SK-MEL-5 (cell line): Measurements from ENCODE around the gene FBXO36. TPM values are rescaled to one million over a fixed set of nuclear protein-coding genes. Genes with fewer than 3 reads are reported as not detected.
"Not testable (repeated sequence)": the region's sequence is repeated elsewhere in the genome, so short reads cannot be mapped to it uniquely, and the experiment has no call there.

ENCODE experiments used
- DNase-seq: peaks from one replicate; pipeline ENCODE4 v3.0.0-alpha.2; 2016; ENCODE audit warnings: low read depth, low spot score
- in situ Hi-C: cut with HindIII; loops from 2 replicates; pipeline ENCODE4 v1.10.0; 2016; ENCODE audit warnings: low sequenced_read_pairs, high pct_unique_total_duplicates, low pct_unique_long_range_greater_than_20kb
- total RNA-seq: library from RNA; depleted of rRNA; stranded (reverse); fragments of >200 nt; shearing (Covaris generic); gene quantifications from 2 replicates; pipeline ENCODE4 v1.2.3, GENCODE V29; 2014

The FBXO36 gene
- total RNA-seq, 1 experiment from 2014 or later = 0.45 TPM

DNA sequence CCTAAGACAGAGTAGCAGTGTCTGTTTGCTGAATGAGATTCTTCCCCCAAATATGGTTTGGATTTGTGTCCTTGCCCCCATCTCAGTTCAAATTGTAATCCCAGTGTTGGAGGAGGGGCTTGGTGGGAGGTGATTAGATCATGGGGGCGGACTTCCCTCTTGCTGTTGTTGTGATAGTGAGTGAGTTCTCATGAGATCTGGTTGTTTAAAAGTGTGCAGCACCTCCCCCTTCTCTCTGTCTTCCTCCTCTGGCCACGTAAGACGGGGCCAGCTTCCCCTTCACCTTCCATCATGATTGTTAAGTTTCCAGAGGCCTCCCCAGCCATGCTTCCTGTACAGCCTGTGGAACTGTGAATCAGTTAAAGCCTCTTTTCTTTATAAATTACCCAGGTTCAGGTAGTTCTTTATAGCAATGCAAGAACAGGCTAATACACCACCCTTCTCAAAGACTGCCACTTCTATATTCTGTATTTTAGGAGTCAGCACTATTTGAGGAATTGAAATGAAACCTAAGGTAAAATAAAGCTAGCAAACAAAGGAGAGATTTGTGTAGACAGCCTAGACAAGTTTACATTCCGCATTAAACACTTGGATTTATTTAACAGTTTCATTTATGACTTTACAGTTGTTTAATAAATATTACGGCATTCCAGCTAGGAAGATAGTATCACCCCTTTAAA is 21.6 kb downstream of the FBXO36 start:
- DNase-seq = no peak
- in situ Hi-C loops = no loop called here

DNA sequence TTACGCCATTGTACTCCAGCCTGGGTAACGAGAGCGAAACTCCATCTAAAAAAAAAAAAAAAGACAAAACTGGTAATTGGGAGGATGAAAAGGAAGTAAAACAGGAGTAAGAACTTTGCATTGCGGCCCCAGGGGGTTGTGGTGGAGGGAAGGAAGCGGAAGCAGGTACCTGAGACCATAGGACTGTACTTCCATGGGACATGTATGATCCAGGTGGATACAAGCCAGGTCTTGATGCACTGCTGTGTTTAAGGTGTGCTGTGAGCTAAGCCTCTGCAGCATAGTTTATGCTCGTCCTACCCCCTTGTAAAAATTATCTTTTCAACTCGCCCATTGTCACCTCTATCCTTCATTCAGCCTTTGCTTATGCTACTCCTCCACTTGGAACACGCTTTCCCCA is 23.7 kb downstream of the FBXO36 start:
- DNase-seq = no peak
- in situ Hi-C loops = no loop called here

DNA sequence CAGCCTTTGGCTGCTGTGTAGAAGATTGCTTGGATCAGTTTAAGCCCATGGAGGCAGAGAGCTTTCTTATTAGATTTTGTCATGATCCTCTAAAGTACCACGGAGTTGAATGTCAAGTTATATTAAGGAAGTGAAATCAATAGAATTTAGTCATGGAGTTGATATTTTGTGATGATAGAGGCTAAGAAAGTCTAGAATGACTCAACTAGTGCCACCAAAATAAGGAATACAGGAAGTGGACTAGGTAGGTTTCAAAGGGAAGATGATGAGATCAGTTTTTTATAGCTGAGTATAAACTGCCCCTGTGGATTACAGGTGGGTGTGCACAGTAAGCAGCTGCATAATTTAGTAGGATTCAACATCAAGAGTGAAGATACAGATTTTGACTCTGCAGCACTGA is 25.2 kb downstream of the FBXO36 start:
- in situ Hi-C loops = no loop called here
- DNase-seq = no peak

DNA sequence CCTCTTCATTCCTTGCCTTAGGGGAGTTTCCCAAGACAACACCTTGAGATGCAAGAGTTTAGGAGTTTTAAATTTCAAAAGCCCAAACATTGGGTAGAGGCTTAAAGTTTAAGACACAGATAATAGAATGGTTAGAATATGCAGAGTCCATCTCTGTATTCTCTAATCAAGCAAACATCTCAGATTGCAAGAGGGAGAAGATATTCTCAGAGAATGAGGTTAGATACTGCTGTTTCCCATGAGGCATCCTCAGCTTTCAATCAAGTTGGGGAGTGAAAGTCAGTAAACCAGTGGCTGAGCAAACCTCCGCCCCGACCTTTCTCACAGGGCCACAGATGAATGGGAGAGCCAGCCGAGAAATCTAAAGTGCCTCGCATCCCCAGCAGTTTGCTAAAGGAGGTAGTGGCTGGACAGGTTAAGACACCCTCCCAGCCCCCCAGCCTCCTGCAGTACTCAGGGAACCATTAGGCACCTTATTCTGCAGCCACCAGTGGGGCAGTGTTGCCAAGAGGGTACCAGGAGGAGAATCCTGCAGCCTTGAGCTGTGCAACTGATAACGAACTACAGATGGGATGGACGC is 30.0 kb downstream of the FBXO36 start:
- in situ Hi-C loops = no loop called here
- DNase-seq = no peak

DNA sequence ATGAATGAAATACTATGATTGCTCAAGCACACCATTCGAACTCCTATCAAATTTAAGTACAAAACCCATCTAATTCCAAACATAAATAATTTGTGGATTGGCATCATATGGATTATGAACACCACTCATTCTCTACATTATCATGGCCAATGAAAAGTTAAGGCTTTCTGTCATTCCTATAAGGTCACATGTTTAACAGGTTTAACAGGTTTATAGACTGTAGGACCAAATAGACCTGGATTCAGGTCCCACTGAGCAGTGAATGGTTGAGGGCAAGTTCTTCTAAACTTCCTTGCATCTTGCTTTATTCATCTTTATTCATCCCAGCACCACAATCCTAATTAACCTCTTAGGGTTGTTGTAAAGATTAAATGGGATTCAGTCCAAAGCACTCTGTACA is 33.4 kb downstream of the FBXO36 start:
- DNase-seq = no peak
- in situ Hi-C loops = no loop called here

DNA sequence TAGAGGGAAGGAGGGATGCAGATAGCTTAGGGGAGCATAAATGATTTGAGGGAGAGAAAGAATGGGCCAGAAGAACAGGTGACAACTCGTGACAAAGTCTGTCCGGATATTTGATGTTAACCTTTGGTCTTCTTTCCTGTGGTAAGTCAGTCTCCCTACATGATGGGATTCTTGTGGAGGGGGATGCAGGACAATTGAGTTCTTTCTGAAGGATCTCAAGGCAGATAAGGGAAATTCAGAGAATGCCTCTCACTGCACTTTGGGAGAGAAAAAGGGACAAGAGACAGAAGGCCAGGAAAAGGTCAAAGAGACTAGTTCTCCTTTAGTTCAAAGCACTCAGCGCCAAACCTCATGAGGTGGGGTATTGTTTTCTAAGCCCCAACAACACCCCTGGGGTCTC is 34.2 kb downstream of the FBXO36 start:
- in situ Hi-C loops = no loop called here
- DNase-seq = no peak

DNA sequence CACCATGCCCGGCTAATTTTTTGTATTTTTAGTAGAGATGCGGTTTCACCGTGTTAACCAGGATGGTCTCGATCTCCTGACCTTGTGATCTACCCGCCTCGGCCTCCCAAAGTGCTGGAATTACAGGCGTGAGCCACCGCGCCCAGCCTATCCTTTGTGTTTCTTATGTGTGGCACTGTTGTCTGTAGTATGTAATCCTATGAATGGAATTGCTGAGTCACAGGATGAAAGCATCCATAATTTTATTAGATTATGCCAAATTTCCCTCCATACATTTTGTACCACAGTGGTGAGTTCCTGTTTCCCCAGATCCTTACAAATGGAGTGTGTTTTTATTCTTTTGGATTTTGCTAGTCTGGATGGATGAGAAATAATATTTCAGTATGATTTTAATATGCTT is 41.3 kb downstream of the FBXO36 start:
- in situ Hi-C loops, DNase-seq: not testable (repeated sequence)

DNA sequence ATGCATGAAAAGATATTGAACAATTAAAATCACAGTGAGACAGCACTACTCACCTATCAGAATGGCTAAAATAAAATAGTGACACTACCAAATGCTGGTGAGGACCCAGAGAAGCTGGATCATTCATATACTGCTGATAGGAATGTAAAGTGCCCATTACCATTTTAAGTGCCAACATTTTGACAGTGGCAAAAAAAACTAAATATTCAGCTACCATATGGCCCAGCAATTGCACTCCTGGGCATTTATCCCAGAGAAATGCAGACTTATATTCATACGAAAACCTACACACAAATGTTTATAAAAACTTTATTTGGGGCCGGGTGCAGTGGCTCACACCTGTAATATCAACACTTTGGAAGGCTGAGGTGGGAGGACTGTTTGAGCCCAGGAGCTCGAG is 47.6 kb downstream of the FBXO36 start:
- no peak for DNase-seq
- in situ Hi-C loops = no loop called here

DNA sequence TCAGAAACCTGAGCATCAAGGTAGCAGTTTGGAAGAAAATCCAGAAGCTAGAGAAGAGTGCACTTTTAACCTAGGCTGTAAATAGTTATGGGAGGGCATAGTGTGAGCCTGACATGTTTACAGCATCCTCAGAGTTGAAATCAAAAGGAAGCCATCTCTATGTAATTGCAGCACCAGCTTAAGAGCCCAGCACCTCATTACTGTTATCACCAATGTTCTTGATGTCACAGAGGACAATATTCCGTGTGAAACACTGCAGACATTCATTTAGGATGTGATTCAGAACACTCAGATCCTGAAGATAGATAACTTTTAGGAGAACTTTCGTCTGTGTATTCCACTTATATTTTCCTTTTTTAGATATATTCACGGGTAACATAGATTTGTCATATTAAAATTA is 48.1 kb downstream of the FBXO36 start:
- in situ Hi-C loops = no loop called here
- DNase-seq = no peak

DNA sequence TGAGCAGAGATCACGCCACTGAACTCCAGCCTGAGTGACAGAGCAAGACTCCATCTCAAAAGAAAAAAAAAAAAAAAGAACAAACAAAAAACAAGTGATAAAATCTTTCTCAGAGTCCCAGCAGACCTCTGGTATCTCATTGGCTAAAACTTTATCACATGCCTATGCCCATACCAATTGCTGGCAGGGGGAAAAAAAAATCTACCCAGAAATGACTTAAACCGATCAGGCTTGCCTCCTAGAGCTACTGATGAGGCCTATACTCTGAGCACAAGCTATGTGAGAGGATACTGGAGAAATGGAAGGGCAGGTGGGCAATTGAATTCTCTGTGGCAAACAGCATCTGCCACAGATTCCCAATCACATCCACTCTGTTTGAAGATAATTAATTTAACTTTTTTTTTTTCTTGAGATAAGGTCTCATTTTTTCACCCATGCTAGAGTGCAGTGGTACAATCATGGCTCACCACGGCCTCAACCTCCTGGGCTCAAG is 49.0 kb downstream of the FBXO36 start:
- DNase-seq = no peak
- in situ Hi-C loops = no loop called here

DNA sequence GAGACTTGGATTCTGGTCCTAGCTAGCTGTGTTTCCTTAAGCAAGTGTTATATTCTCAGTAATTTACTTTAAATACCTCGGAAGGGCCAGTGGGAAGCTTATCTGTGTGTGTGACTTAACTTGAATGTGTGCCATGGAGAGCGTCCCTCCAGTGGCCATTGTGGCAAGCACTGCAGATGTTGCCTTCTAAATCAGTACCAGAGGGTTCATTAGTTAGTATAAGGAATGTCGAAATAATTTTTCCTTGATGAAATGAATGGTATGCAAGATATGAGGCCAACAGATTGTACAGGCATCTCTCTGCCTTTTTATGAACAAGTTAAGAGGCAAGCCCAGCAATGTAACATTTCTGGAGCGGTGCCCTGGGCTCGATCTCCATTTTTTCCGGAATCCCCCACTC is 52.0 kb downstream of the FBXO36 start:
- in situ Hi-C loops = no loop called here
- DNase-seq = no peak

DNA sequence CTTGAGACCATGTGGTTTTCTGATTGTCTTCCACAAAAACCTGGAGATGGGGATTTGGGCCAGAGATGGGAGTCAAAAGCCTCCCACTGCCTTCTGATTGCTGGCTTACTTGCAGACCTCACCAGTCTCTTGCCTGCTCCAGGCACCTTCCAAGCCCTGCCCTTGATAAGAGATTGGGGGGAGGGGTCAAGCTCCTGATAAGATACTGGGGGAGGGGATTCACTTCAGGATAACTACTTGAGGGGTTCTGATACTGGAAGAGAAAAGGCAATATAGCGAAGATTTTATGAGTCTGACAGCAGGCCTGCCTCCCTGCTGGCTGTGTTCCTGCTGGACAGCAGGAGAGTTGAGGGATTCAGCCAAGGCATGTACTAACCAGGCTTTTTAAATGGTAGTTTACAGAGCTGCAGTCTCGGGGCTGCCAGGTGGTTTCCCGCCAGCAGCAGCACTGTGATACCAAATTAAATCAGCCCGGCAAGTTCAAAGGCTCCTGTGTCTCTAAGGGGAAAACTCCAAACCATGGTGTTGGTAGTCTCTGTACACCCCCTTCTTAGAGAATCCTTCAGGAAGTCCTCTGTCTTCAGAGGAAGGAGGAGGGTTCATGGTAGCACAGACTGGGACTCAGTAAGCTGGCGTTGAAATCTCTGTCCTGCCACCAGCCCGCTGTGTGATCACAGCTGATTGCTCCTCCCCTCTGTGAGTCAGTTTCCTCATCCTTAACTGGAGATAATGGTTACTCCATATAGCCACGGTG is 58.3 kb downstream of the FBXO36 start:
- DNase-seq = no peak
- in situ Hi-C loops = no loop called here

DNA sequence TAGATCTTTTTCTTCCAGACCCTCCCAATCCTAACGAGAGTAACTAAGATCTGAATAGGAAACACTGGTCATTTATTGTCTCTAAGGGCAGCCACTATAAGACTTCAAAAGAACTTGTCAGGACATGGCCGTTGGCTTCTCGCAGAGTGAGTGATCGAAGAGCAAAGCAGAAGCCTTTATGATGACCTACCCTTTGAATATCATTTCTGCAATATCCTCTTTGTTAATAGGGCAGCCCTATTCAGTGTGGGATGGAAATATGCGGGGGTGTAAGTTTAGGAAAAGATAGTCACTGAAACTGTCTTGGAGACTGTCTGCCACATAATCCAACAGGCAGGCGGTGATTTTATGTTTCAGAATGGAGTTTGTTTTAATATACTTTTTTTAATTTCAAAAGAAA is 70.9 kb downstream of the FBXO36 start:
- in situ Hi-C loops = no loop called here
- DNase-seq = no peak

DNA sequence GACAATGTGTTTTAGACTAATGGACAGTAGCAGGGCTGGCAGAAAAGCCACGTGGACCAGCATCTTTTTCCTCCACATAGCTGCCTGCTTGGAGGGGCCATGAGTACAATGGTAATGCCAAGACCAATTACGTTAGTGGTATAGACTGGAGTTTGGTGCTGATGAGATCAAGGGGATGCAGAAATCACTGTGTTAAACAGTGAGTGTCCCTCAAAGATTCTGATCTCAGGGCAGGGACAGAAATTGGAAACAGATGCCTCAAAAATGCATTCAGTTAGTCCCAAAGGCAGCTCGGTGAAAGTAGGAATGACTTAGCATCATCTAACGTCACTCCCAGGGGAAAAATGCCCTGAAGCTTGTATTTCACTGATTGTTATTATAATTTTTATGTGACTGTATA is 74.0 kb downstream of the FBXO36 start:
- in situ Hi-C loops = no loop called here
- DNase-seq = no peak

DNA sequence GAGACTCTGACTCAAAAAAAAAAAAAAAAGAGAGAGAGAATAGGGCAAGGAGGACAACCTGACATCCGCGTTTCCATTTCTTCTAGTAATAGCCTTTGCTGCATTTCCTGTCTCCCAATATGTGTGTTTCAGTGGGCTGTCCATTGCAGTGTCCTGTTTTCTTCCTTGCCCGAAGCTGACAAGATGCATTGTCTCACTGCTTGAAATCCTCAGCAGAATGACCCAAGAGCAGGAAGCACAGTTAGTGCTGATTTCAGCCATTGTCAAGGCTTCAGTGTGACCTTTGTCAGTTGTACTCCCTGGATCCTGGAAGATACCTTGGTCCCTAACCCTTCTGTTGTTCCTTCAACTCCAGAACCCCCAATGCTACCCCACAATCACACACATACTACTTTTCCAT is 75.3 kb downstream of the FBXO36 start:
- no peak for DNase-seq
- in situ Hi-C loops = no loop called here

DNA sequence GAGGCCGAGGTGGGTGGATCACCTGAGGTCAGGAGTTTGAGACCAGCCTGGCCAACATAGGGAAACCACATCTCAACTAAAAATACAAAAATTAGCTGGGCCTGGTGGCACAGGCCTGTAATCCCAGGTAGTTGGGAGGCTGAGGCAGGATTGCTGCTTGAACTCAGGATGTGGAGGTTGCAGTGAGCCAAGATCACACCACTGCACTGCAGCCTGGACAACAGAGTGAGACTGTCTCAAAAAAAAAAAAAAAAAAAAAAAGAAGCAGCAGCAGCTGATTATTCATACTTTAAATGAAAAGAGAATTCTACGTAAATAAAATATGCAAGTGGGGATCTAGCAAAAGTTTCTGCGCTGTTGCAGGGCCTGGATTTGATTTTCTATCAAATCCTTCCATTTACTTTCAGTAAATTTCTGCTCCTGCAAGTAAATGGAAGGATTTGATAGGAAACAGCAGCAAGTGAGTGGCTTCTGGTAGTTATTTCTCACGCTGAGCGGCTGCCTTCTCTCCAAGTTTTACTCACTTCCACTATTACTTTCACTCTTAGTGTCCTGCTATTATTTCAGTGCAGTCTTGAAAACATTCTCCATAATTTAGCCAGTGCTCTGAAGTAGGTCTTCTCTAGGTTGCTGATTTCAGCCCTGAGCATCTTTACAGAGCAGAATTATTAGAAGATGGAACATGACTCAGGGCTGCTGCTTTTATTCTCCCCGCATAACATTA is 78.0 kb downstream of the FBXO36 start:
- DNase-seq = no peak
- in situ Hi-C loops = no loop called here

DNA sequence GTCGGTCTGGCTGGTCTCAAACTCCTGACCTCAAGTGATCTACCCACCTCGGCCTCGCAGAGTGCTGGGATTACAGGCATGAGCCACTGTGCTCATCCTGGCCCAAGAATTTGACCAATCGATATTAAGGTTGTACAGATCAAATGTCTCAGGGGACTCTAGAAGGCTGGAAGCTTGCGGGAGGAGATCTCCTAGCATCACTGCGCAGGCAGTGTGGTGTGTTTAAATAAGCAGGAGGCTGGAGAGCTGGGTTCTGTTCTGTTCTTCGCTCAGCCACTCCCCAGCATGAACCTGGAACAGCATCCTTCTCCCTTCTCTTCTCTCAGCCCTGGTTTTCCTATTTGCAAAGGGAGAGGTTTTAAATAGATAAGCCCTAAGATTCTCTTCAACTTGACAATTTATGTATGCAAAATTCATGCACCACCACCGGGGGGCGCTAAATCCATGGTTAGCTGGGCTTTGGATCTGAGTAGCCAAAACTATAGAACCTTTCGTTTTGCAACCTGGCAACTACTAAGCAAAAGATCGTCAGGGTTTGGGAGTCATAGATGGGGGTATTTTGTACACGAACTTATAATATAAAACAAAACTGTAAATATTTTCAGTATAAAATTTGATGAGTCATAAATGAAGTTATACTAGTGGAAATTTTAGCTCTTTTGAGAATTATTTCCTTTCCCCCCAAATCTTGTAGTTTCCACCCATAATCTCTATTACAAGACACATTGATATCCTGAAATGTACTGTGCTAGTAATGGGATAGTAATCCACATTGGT is 85.8 kb downstream of the FBXO36 start:
- in situ Hi-C loops = no loop called here
- DNase-seq = peak; percentile 80

DNA sequence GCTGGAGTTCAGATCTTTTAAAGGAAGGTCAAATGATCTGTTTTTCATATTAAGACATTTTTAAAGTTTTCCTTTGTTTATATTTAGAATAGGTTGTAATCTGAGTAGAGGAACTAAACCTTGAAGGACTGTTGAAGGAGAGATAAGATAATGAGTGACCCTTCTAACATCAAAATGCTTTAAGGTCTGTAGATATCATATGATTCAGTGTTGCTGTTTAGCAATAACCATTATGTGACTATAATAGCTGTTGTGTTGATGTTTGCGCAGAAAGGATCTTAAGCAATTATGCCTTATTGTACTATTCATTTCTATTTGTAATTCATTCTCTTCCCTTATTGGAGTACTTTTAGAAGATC is 86.4 kb downstream of the FBXO36 start:
- DNase-seq = no peak
- in situ Hi-C loops = no loop called here
